Measurements from ENCODE around the gene CDK17. TPM values are rescaled to one million over a fixed set of nuclear protein-coding genes. Genes with fewer than 3 reads are reported as not detected.

The CDK17 gene
- total and polyA plus RNA-seq, 2 of the 8 experiments (the other 6 are each of a cell fraction or from before 2014, with no cell fraction given): 5.8 to 20.0 TPM

GRCh38 chr12:96422192-96422591 is 22.0 kb upstream of the CDK17 start:
- H3K18ac ChIP-seq (ENCODE audit: extremely low read depth, low read length): no peak overlapping the region
- H3K79me2 ChIP-seq (ENCODE audit: control insufficient read depth in 1 of 2, insufficient read depth in 2 of 2, low read length in 2 of 2): no peaks in the 10 kb centered on the region
- no peaks in the 10 kb centered on the region for H3K79me1 ChIP-seq (ENCODE audit: low read depth, low read length)
- no peaks in the 10 kb centered on the region for H3K27me3 ChIP-seq (replicated peaks in 1 of 4; ENCODE audit: control insufficient read depth in 3 of 4, extremely low read depth in 1 of 4, insufficient read depth in 3 of 4, low read length in 3 of 4)
- H4K8ac ChIP-seq (ENCODE audit: extremely low read depth, insufficient read depth, low read length): no peak overlapping the region
- no peak overlapping the region for H2AK5ac ChIP-seq (ENCODE audit: low read depth, low read length)
- H4K91ac ChIP-seq (replicated peaks; ENCODE audit: insufficient read length, low read length): no peak overlapping the region
- no peak overlapping the region for H3K9ac ChIP-seq (replicated peaks in 1 of 4; ENCODE audit: extremely low read depth in 1 of 4, low read depth in 3 of 4, low read length in 3 of 4)
- no peaks in the 10 kb centered on the region for H3K9me3 ChIP-seq (ENCODE audit: insufficient read depth in 2 of 2, low read depth in 1 of 2, low read length in 1 of 2)
- H4K20me1 ChIP-seq (replicated peaks in 1 of 2; ENCODE audit: control insufficient read depth in 1 of 2, insufficient read depth in 2 of 2, low read length in 2 of 2): no peaks in the 10 kb centered on the region
- H3K27ac ChIP-seq (ENCODE audit: low read depth, low read length): no peak overlapping the region
- H2BK20ac ChIP-seq (ENCODE audit: low read length): no peak overlapping the region
- H3K4me2 ChIP-seq (ENCODE audit: insufficient read depth in 1 of 2, low read depth in 2 of 2, low read length in 2 of 2): no peak overlapping the region
- H3K23me2 ChIP-seq (ENCODE audit: low read depth, low read length): no peaks in the 10 kb centered on the region
- no peak overlapping the region for H2BK12ac ChIP-seq (ENCODE audit: low read depth, low read length)
- FAIRE-seq (no peak), DNase-seq (ENCODE audit: low read depth in 1 of 2, low spot score in 2 of 2) (no peak)
- TF ChIP-seq POU5F1 (IDR thresholded peaks at IDR 0.05; ENCODE audit: low read depth, low read length) (no peak), TAF1 (IDR thresholded peaks at IDR 0.05; ENCODE audit: low read depth, low read length) (no peak), SP4 (IDR thresholded peaks at IDR 0.05; ENCODE audit: low read length) (no peak), ASH2L (IDR thresholded peaks at IDR 0.05; ENCODE audit: low read length) (no peak), EP300 (IDR thresholded peaks at IDR 0.05; ENCODE audit: borderline replicate concordance in 1 of 2, low read depth in 2 of 2, low read length in 2 of 2) (no peak)
- no peak overlapping the region for H3K4me3 ChIP-seq (ENCODE audit: extremely low read depth in 1 of 4, insufficient read depth in 2 of 4, low read depth in 3 of 4, low read length in 4 of 4)
- no peak overlapping the region for H2BK15ac ChIP-seq (ENCODE audit: low read length)
- peaks cover 0 to 2% (median 0%) of the 10 kb centered on the region in 4 experiments; a peak in 2 of 7 replicates for H3K4me1 ChIP-seq (replicated peaks in 1 of 4; ENCODE audit: control insufficient read depth in 3 of 4, insufficient read depth in 4 of 4, low read length in 3 of 4)
- H3K36me3 ChIP-seq (ENCODE audit: control insufficient read depth in 2 of 4, insufficient read depth in 4 of 4, low read length in 3 of 4): no peaks in the 10 kb centered on the region
- POLR2A ChIA-PET (ENCODE audit: partially characterized antibody): no interaction called here
- H2AFZ ChIP-seq (ENCODE audit: low read length): no peak overlapping the region
- H2BK120ac ChIP-seq (replicated peaks; ENCODE audit: low read depth, low read length): no peak overlapping the region
- no peak overlapping the region for H3K23ac ChIP-seq (ENCODE audit: insufficient read length)
- no peak overlapping the region for H3K14ac ChIP-seq (ENCODE audit: insufficient read length)
- no peak overlapping the region for H2BK5ac ChIP-seq (ENCODE audit: low read depth, low read length)
- WGBS, 2 experiments (ENCODE audit: extremely low coverage in 1 of 2, insufficient coverage in 1 of 2, insufficient read length in 1 of 2, insufficient replicate concordance in 2 of 2, low coverage in 1 of 2, low lambda C conversion rate in 2 of 2, missing lambda C conversion rate in 1 of 2): 82% methylated on average over 2 of the region's 2 CpGs; no CpG with 5 or more reads in 1 of the 2 experiments
- CTCF ChIA-PET (ENCODE audit: partially characterized antibody): interaction anchor here (0.7 to 1.7 kb wide), 5 partner anchors 17 to 117 kb away, joined by 3 to 8 read pairs (median 3); no protein-coding TSS in a partner anchor
- H3K4ac ChIP-seq (replicated peaks; ENCODE audit: insufficient read length, low read depth, low read length): no peak overlapping the region
- no peak overlapping the region for H3K56ac ChIP-seq (replicated peaks; ENCODE audit: insufficient read length, low read depth, low read length)
- no peak overlapping the region for H4K5ac ChIP-seq (ENCODE audit: insufficient read length, low read depth, low read length)
